Muscle of arm (tissue), 12 donors: Measurements from ENCODE around the gene ANKS6. TPM values are rescaled to one million over a fixed set of nuclear protein-coding genes. Genes with fewer than 3 reads are reported as not detected.
"Not testable (repeated sequence)": the region's sequence is repeated elsewhere in the genome, so short reads cannot be mapped to it uniquely, and the experiment has no call there.

Experiments
- DNase-seq: peaks from one replicate; pipeline ENCODE4 v3.0.0-alpha.2; 2013
- polyA plus RNA-seq, 12 donors: library from polyadenylated mRNA; unstranded; fragments of 120-200 nt; gene quantifications; one replicate each; pipeline ENCODE4 v1.2.1, GENCODE V29; 2013; ENCODE audit not compliant: insufficient read length in 12 of 12

ANKS6 gene
- polyA plus RNA-seq, 12 donors: 7.8 to 17.4 (median 11.9) TPM; not detected in 1

DNA sequence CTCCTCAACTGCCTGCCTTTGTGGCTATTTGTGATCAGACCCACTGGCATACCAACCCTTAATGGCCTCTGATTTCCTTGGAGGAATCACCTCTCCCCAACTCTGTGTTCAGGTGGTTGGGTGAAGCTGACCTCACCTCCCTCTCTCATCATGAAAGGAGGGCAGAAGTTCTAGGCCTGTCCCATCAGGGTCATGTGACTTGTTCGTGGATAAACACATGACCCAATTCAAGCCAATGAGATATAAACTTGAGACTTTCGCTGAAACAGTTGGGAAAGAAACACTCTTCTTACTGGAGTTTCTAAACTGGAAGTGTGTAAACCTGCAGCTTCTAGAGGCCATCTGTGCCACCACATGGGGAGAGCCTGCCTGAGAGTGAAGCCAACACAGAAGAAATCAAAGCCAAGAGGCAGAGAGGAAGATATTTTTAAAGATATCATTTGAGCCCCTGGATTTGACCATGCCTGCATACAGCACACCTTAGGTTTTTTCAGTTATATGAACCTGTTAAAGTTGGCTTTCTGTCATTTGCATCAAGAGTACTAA is 93.4 kb downstream of the ANKS6 start:
- no peak for DNase-seq

DNA sequence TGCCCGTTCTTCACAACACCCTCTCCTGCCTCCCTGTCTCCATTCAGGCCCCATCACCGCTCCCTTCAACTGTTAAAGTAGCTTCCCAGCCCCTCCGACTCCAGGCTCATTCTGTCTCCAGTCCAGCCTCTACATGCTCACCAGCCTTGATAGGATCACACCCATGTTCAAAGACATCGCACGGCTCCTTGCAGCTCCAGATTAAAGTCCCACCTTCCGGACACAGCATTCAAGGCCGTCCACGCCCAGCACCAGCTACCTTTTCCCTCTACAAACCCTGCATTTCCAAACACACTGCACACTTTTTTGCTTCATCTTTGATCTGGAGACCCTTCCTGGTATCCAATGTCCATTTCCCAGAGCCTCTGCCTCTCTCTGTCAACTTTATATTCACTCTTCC is 94.0 kb downstream of the ANKS6 start:
- no peak for DNase-seq

GRCh38 chr9:98701576-98701975 is 94.8 kb downstream of the ANKS6 start:
- DNase-seq: no peak

- no peak for DNase-seq
Measured at GRCh38 chr9:98700801-98701200, 95.6 kb downstream of the ANKS6 start.

- DNase-seq: no peak
Measured at GRCh38 chr9:98698856-98699255, 97.5 kb downstream of the ANKS6 start.

- DNase-seq: no peak
Measured at GRCh38 chr9:98694943-98695342, 101.4 kb downstream of the ANKS6 start.

GRCh38 chr9:98692392-98692791 is 104.0 kb downstream of the ANKS6 start:
- DNase-seq: no peak

DNA sequence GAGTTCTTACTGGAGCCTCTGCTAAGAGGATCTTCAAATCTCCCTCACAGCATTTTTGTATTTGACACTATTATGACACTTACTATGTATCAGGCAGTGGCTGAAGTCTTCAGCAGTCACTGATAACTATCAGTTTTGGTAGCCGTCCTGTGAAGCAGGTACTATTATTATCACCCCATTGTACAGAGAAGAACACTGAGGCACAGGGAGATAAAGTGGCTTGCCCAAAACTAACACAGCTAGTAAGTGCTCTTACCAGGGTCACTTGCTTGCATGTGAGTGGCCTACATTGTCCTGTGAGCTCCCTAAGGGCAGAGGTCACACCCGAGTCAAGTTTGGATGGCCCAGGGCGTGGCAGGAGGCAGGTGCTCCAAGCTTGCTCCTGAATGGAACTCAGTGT is 104.5 kb downstream of the ANKS6 start:
- no peak for DNase-seq

DNA sequence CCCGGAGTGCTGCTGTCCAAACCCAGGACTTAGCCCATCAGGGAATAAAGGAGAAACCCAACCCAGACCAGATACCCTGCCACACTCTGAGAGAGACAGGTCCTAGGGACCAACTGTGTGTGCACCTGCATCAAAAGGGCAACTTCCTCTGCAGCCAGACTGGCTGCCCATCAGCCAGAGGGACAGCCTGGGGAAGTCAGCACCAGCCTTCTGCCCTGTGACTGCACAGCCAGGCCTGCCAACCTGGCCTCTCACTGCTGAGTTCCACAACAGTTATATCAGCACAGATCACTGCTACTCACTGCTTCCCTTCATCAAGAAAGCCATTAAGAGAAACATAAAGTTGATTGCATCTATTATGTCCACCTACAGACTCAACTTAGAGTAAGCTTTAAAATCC is 105.7 kb downstream of the ANKS6 start:
- no peak for DNase-seq

DNA sequence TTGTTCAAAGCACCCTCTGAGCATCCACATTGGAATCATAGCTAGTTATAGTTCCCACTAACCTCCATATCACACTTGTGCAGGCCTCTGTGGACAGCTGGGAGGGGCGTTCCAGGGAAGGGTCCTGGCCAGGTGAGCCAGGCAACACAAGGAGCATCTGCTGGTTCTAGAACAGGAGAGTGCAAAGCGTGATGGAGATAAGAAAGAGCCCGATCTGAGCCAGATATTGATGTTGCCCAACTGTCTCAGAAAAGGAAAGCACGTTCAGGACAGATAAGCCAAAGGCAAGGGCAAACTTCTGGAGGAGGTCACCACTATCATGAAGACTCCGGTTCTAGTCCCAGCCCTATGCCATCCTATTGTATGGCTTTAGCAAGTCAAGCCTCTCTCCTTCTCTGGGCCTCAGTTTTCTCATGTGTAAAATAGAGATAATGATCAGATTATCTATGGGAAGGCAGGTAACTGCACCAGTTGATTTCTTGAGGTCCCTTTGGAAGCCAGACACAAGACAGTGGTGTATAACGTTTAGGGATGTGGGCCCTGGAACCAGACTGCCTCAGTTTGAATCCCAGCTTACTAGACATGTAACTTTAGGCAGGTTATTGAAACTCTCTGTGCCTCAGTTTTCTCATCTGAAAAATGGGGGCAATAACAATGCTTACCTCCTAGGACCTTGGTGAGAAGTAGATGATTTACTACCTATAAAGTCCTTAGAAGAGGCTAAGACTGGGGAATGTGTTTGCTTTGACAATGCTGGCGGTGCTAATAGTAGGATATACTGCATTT is 107.5 kb downstream of the ANKS6 start:
- no peak for DNase-seq

DNA sequence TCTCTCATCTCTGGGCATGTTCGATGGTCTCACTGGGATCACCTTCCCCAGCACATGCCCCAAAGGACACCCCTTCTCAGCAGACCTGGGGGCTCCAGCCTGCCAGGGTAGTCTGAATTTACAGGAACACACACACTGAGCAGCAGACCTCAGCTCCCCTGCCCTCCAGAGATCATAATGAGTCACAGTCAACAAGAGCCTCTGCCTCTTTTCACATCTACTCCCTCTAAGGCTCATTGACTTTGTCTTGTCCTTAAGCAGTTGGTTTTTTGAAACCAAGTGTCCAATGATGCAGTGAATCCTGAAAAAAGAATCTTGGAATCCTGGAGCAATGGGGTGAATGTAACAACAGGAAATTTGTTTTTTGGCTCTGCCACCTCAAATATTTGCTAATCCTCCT is 108.4 kb downstream of the ANKS6 start:
- no peak for DNase-seq

GRCh38 chr9:98686961-98687855 is 109.1 kb downstream of the ANKS6 start:
- DNase-seq: no peak

- DNase-seq: not testable (repeated sequence)
Measured at GRCh38 chr9:98684816-98685215, 111.5 kb downstream of the ANKS6 start.

Other genes with a start within 250 kb of the ANKS6 start
- gene GABBR2, start 87.6 kb downstream of the ANKS6 start, polyA plus RNA-seq: 1 to 10 TPM in 8 of 12 donors, under 1 TPM in 3, not detected in 1; 0.80 to 2.8 (median 1.4) TPM
- 10 to 100 TPM in 1 of 12 donors, 1 to 10 TPM in 10, not detected in 1; 1.8 to 13.4 (median 4.0) TPM for gene GALNT12, start 11.1 kb upstream of the ANKS6 start, polyA plus RNA-seq
- gene COL15A1, start 147.4 kb upstream of the ANKS6 start, polyA plus RNA-seq: 100 to 1,000 TPM in 10 of 12 donors, 10 to 100 TPM in 1, not detected in 1; 94.2 to 243 (median 172) TPM